PFSK-1 (cell line): ENCODE measurements around the gene FSCN2.

Experiments
- FOXP2 ChIP-seq: optimal IDR thresholded peaks from 2 replicates; pipeline ENCODE3; 2011; ENCODE audit warnings: borderline replicate concordance, control low read depth, inconsistent platforms; ENCODE audit not compliant: insufficient read depth; ENCODE audit errors: extremely low read length, extremely low read depth
- POLR2AphosphoS5 ChIP-seq: IDR thresholded peaks from 2 replicates; pipeline ENCODE4 v1.6.1; 2012; ENCODE audit warnings: low read depth, mild to moderate bottlenecking, control low read depth, low read length, moderate library complexity
- SIN3A ChIP-seq: IDR thresholded peaks from 2 replicates; pipeline ENCODE4 v1.6.1; 2012; ENCODE audit warnings: mild to moderate bottlenecking, low read length, moderate library complexity, borderline replicate concordance; ENCODE audit not compliant: insufficient read depth
- TAF1 ChIP-seq: IDR thresholded peaks from 2 replicates; pipeline ENCODE4 v1.6.1; 2012; ENCODE audit warnings: low read length, control low read depth, borderline replicate concordance; ENCODE audit not compliant: insufficient read depth
- TF ChIP-seq, protein P1 (sequence below), 2 experiments: IDR thresholded peaks; 2 replicates each; pipeline versions ENCODE4 v1.6.1 to v1.8.0; 2011 to 2012; ENCODE audit warnings: low read depth in 2 of 2, low read length in 2 of 2, control low read depth in 1 of 2, inconsistent platforms in 1 of 2, mild to moderate bottlenecking in 1 of 2, moderate library complexity in 1 of 2; ENCODE audit not compliant: insufficient read depth in 1 of 2

FSCN2 gene

GRCh38 chr17:81489998-81490992, 37.9 kb upstream of the FSCN2 start:
- no peak for TF ChIP-seq POLR2AphosphoS5
- TF ChIP-seq TAF1: no peak
- TF ChIP-seq SIN3A: no peak

- no peak for TF ChIP-seq TAF1
- TF ChIP-seq, protein P1, sequence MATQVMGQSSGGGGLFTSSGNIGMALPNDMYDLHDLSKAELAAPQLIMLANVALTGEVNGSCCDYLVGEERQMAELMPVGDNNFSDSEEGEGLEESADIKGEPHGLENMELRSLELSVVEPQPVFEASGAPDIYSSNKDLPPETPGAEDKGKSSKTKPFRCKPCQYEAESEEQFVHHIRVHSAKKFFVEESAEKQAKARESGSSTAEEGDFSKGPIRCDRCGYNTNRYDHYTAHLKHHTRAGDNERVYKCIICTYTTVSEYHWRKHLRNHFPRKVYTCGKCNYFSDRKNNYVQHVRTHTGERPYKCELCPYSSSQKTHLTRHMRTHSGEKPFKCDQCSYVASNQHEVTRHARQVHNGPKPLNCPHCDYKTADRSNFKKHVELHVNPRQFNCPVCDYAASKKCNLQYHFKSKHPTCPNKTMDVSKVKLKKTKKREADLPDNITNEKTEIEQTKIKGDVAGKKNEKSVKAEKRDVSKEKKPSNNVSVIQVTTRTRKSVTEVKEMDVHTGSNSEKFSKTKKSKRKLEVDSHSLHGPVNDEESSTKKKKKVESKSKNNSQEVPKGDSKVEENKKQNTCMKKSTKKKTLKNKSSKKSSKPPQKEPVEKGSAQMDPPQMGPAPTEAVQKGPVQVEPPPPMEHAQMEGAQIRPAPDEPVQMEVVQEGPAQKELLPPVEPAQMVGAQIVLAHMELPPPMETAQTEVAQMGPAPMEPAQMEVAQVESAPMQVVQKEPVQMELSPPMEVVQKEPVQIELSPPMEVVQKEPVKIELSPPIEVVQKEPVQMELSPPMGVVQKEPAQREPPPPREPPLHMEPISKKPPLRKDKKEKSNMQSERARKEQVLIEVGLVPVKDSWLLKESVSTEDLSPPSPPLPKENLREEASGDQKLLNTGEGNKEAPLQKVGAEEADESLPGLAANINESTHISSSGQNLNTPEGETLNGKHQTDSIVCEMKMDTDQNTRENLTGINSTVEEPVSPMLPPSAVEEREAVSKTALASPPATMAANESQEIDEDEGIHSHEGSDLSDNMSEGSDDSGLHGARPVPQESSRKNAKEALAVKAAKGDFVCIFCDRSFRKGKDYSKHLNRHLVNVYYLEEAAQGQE (IDR thresholded peaks at IDR 0.05; ENCODE audit: insufficient read depth in 1 of 2, low read depth in 2 of 2, low read length in 2 of 2): no peak
- TF ChIP-seq POLR2AphosphoS5: no peak
- no peak for TF ChIP-seq SIN3A
- no peak for TF ChIP-seq FOXP2
Measured at GRCh38 chr17:81491181-81491581, 37.0 kb upstream of the FSCN2 start.

- TF ChIP-seq TAF1 (no peak), FOXP2 (no peak), SIN3A (no peak), POLR2AphosphoS5 (no peak)
- TF ChIP-seq, protein P1 (IDR thresholded peaks at IDR 0.05; ENCODE audit: insufficient read depth in 1 of 2, low read depth in 2 of 2, low read length in 2 of 2): no peak
Measured at GRCh38 chr17:81491761-81492160, 36.4 kb upstream of the FSCN2 start.

DNA sequence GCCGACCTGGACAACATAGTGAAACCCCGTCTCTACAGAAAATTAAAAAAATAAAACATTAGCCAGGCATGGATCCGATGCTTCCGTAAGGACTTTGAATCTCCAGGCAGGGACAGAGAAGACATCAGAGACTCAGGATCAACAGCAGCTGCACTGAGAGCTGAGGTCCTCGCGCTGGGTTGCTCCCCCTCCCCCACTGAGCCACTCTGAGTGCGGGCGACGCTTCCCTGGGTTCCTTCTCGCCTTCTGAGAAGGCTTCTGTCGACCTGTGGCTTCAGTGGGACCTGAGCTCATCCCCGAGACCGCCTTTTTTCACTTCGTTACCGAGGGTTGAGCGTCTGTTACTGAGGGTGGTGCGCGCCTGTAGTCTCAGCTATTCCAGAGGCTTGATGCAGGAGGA, 36.0 kb upstream of the FSCN2 start:
- TF ChIP-seq POLR2AphosphoS5 (no peak), FOXP2 (no peak)
- TF ChIP-seq, protein P1 (IDR thresholded peaks at IDR 0.05; ENCODE audit: insufficient read depth in 1 of 2, low read depth in 2 of 2, low read length in 2 of 2): no peak

- TF ChIP-seq TAF1 (no peak), FOXP2 (no peak), POLR2AphosphoS5 (no peak)
- TF ChIP-seq, protein P1 (IDR thresholded peaks at IDR 0.05; ENCODE audit: insufficient read depth in 1 of 2, low read depth in 2 of 2, low read length in 2 of 2): no peak
Measured at GRCh38 chr17:81492706-81493105, 35.5 kb upstream of the FSCN2 start.
